ENCODE data around the gene CRIP2. TPM values are rescaled to one million over a fixed set of nuclear protein-coding genes. Genes with fewer than 3 reads are reported as not detected.

The CRIP2 gene
- total RNA-seq, 1 donor from 2014 or later, result 19.2 TPM

DNA sequence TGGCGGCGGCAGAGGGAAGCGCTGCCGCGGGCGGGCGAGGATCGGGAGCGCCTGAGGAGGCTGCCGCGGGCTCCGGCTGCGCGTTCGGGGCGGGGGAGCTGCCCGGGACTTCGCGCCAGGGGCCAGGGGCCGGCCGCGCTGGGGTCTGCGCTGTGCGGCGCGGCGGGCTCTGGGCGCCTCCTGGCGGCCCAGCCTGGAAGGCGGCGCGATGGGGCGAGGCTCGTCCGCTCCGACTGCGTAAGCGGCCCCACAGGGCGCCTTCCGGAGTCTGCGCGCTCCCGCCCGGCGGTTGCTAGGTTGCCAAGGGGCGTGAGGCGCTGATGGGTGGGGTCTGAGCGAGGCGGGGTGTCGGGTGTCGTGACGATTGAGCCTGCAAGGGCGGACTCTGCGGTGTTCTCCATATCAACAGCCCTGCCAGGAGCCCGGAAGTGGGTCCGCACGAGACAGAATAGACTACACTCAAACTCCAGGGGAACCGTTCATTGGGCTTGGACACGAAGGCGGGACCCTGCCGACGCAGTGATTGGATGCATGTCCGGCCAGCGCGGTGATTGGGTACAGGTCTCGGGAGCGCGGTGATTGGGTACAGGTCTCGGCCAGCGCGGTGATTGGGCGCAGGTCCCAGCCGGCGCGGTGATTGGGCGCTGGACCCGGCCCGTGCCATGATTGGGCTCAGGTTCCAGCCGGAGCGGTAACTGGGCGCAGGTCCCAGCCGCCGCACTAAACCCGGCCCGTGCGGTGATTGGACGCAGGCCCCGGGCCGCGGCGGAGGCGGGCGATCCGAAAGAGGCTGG is 16.1 kb downstream of the CRIP2 start, which contains the start of gene TEDC1:
TSS of gene TEDC1 (plus strand) at position 675 of the 794 bp plus-strand sequence. CDS start 130 bp downstream, outside the sequence.
- peaks cover 19% of the 10 kb centered on the region for H3K4me1 Mint-ChIP-seq
- no peaks in the 10 kb centered on the region for H3K9me3 Mint-ChIP-seq
- H3K4me3 Mint-ChIP-seq, result peak within 1 kb of the TSS; percentile 70
- H3K27ac Mint-ChIP-seq, result peak within 1 kb of the TSS; percentile 89
- no peaks in the 10 kb centered on the region for H3K36me3 Mint-ChIP-seq
- peak; percentile 97 to 99 for DNase-seq (ENCODE audit: low spot score in 2 of 2, unreplicated experiment in 2 of 2)
- peaks cover 27% of the 10 kb centered on the region for H3K27me3 Mint-ChIP-seq (ENCODE audit: low read depth)
- TF ChIP-seq, protein P1, sequence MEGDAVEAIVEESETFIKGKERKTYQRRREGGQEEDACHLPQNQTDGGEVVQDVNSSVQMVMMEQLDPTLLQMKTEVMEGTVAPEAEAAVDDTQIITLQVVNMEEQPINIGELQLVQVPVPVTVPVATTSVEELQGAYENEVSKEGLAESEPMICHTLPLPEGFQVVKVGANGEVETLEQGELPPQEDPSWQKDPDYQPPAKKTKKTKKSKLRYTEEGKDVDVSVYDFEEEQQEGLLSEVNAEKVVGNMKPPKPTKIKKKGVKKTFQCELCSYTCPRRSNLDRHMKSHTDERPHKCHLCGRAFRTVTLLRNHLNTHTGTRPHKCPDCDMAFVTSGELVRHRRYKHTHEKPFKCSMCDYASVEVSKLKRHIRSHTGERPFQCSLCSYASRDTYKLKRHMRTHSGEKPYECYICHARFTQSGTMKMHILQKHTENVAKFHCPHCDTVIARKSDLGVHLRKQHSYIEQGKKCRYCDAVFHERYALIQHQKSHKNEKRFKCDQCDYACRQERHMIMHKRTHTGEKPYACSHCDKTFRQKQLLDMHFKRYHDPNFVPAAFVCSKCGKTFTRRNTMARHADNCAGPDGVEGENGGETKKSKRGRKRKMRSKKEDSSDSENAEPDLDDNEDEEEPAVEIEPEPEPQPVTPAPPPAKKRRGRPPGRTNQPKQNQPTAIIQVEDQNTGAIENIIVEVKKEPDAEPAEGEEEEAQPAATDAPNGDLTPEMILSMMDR (IDR thresholded peaks at IDR 0.05; ENCODE audit: unreplicated experiment), result peak; percentile 73

DNA sequence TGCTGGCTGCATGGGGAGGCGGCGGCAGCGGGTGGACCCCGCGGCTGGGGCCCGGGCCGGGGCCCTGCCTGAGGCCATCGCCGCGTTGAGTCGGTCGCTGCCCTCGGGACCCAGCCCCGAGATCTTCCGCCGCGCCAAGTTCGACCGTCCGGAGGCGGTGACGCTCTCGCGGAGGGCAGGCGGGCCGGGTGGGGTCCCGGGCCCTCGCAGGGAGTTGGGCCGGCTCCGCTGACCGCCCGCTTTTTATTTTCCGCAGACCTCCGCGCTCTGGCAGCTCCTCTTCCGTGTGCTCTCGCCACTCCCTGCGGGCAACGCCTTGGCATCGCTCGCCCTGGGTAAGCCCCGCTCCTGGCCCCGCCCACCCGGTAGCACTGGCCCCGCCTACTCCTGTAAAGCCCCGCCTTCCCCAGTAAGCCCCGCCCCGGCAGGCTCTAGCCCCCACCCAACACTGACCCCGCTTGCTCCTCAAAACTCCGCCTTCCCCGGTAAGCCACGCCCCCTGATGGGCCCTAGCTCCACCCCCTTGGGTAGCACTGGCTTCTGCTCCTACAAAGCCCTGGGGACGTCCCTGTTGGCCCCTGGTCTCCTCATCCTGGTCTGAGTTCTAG is 16.8 kb downstream of the CRIP2 start:
- H3K4me1 Mint-ChIP-seq, result peaks cover 17% of the 10 kb centered on the region
- no peak for DNase-seq (ENCODE audit: low spot score in 2 of 2, unreplicated experiment in 2 of 2)
- H3K27me3 Mint-ChIP-seq (ENCODE audit: low read depth), result peaks cover 20% of the 10 kb centered on the region
- H3K4me3 Mint-ChIP-seq, result peak overlapping the region; percentile 70
- TF ChIP-seq, protein P1 (IDR thresholded peaks at IDR 0.05; ENCODE audit: unreplicated experiment), result no peak
- peak overlapping the region; percentile 83 for H3K27ac Mint-ChIP-seq
- no peaks in the 10 kb centered on the region for H3K36me3 Mint-ChIP-seq
- no peaks in the 10 kb centered on the region for H3K9me3 Mint-ChIP-seq

DNA sequence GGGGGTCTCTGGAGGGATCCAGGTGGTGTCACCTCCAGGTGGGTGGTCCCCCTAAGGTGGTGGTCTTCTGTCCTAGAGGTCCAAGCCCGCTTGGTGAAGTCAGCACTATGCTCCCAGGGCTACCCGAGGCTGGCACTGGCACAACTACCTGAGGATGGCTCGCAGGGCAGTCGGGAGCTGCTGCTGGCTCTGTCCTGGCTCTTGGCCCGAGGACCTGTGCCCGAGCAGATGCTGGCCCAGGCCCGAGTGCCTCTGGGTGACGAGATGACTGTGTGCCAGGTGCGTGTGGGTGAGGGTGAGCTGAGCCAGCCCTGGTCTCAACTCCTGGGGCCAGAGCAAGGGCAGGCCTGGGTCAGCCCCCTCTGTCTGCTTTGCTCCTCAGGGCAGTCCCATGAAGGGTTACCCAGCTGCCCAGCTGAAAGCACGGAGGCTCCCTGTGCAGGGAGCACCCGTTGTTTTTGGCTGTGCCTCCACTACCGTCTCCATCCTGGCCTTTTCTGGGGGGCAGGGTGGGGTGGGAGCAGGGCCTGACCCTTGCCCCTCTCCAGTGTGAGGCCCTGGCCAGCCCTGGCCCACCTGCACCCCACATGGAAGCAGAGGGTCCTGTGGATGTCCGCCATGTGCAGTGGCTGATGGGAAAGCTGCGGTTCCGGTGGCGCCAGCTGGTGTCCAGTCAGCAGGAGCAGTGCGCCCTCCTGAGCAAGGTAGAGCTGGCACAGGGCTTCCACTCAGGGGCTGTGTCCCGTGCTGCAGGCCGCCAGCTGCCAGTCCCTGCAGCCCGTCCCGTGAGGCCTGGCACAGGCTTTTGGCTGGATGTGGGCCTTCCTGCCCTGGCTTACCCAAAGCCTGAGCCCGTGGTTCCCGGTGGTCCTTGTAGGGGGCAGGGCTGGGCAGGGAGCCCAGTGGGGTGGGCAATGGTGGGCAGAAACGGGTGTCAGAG is 17.7 kb downstream of the CRIP2 start:
- TF ChIP-seq, protein P1 (IDR thresholded peaks at IDR 0.05; ENCODE audit: unreplicated experiment), result no peak
- no peaks in the 10 kb centered on the region for H3K9me3 Mint-ChIP-seq
- no peak for DNase-seq (ENCODE audit: low spot score in 2 of 2, unreplicated experiment in 2 of 2)
- H3K27me3 Mint-ChIP-seq (ENCODE audit: low read depth), result peaks cover 15% of the 10 kb centered on the region
- peak overlapping the region; percentile 70 for H3K4me3 Mint-ChIP-seq
- no peaks in the 10 kb centered on the region for H3K36me3 Mint-ChIP-seq
- H3K4me1 Mint-ChIP-seq, result peaks cover 15% of the 10 kb centered on the region
- H3K27ac Mint-ChIP-seq, result peak overlapping the region; percentile 83

DNA sequence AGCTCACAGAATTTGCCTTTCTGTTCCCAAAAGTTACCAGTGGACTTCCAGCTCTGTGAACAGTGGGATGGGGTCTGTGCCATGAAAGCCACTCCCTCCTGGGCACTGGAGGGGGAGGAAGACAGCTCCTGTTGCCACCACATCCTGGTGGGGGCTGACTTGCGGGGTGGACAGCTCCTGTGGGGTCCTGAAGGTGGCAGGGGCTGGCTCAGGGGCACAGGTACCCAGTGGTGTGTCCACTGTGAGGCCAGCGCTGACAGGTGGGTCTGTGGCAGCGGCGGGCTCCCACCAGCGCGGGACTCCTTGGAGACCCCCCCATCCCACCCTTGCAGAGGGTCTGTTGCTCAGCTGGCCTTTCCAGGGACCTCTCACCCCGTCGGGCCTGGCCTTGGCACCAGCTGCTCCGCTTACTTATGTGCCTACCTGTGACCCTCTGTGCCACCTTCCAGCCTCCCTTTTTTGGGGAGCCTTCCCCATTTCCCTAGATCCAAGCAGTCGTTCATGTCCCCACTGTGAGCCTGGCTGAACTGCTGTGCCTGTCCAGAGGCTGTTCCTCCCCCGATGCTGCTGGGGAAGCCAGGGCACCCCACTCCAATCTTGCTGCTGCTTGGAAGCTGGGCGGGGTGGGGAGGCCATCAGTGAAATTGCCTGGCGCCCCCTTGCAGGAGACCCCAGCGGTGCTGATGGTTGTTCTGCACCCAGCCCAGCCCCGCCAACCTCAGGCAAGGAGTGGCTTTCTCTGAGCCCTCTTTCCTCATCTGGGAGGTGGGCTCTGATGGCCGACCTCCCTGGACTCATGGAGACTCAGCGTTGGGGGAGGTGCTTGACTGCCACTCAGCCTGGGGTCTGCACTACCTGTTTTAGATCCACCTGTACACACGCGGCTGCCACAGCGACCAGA is 18.6 kb downstream of the CRIP2 start:
- TF ChIP-seq, protein P1 (IDR thresholded peaks at IDR 0.05; ENCODE audit: unreplicated experiment), result no peak
- DNase-seq (ENCODE audit: low spot score in 2 of 2, unreplicated experiment in 2 of 2), result no peak
- Mint-ChIP-seq H3K36me3 (no peaks in the 10 kb centered on the region), H3K4me3 (peak overlapping the region; percentile 31), H3K27ac (no peak overlapping the region), H3K27me3 (ENCODE audit: low read depth) (peaks cover 9% of the 10 kb centered on the region), H3K4me1 (peaks cover 15% of the 10 kb centered on the region), H3K9me3 (no peaks in the 10 kb centered on the region)

All from mesothelial cell of epicardium (in vitro differentiated cells).